HG02588 (cell line): Measurements from ENCODE around the gene SDC1.
"Not testable (repeated sequence)": the region's sequence is repeated elsewhere in the genome, so short reads cannot be mapped to it uniquely, and the experiment has no call there.

ENCODE experiments used
- ATAC-seq: cut with Tn5 transposase; IDR thresholded peaks from one replicate; pipeline ENCODE4 v1.9.1; 2021; ENCODE audit warnings: mild to moderate bottlenecking, moderate library complexity; ENCODE audit not compliant: unreplicated experiment

Gene SDC1, protein sequence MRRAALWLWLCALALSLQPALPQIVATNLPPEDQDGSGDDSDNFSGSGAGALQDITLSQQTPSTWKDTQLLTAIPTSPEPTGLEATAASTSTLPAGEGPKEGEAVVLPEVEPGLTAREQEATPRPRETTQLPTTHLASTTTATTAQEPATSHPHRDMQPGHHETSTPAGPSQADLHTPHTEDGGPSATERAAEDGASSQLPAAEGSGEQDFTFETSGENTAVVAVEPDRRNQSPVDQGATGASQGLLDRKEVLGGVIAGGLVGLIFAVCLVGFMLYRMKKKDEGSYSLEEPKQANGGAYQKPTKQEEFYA

DNA sequence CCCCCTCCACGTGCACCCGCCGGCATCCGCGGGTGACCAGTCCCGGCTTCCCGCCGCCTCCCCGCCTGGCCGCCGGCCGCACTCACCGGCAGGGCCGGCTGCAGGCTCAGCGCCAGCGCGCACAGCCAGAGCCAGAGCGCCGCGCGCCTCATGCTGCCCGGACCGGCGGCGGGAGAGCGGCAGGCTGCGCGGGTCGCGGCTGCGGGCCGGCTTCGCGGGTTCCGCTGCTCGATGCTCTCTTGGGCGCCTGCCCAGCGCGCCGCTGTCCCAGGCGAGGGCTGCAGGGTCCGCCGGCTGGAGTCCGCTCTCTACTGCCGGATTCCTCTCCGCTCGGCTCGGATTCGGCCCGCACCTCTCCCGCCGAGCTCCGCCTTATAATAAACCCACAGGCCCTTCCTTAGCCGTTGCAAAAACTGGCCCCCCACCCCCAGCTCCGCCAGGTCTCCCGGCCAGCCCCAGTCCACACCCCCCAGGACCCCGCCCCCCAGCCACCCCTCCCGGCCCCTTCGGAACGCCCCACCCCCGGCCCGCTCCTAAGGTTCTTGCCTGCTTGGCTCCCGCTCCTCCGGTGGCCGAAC, at the start of gene SDC1:
SDC1 (minus strand) TSS at position 415 of the 578 bp plus-strand sequence; CDS start at position 152, 263 bp downstream.
- peak; percentile 30 for ATAC-seq

GRCh38 chr2:20273042-20273441, 48.1 kb upstream of the SDC1 start:
- no peak for ATAC-seq

- not testable (repeated sequence) for ATAC-seq
Observed at GRCh38 chr2:20268317-20268716, 43.4 kb upstream of the SDC1 start.

- ATAC-seq = no peak
Observed at GRCh38 chr2:20267529-20267928, 42.6 kb upstream of the SDC1 start.

DNA sequence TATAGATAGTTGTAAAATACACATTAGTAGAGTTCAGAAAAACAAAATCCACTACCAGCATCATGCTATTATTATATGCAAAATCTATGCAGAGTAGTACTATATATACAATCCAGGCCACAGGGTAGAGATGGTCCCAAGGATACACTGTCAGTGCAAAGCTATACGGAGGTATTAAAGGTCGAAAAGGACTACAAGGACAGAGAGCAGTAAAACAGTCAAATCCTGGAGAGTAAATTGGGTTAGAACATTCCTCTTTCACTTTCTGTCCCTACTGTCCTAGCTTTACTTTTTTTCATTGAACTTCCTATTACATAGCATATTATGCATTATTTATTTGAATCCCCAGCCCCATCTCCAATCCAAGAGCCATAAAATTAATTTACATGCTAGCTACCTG, 39.7 kb upstream of the SDC1 start:
- no peak for ATAC-seq

- no peak for ATAC-seq
Observed at GRCh38 chr2:20257411-20257810, 32.5 kb upstream of the SDC1 start.

GRCh38 chr2:20254731-20255130, 29.8 kb upstream of the SDC1 start:
- no peak for ATAC-seq

DNA sequence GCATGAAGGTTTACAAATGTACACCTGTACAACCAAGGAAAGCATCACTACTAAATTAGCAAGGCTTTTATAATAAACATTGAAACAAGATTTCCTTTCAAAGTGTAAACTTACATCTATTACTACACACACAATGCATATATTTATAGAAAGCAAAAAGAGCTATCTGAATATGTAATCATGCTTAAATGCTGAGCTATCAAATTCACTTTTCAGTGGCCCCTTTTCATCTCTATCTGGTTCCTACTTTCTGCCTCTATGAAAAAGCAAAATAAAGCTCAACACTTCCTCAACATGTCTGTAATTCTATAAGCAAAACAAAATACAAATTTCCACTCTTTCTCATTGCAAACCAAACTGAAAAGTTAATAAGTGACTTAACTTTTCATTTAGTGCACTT, 25.5 kb upstream of the SDC1 start:
- ATAC-seq = no peak

GRCh38 chr2:20249170-20249569, 24.2 kb upstream of the SDC1 start:
- ATAC-seq = no peak

- no peak for ATAC-seq
Observed at GRCh38 chr2:20247084-20247483, 22.2 kb upstream of the SDC1 start.

- not testable (repeated sequence) for ATAC-seq
Observed at GRCh38 chr2:20243637-20244036, 18.7 kb upstream of the SDC1 start.

- ATAC-seq = no peak
Observed at GRCh38 chr2:20242727-20243377, 17.9 kb upstream of the SDC1 start.

- no peak for ATAC-seq
Observed at GRCh38 chr2:20241973-20242726, 17.2 kb upstream of the SDC1 start.

DNA sequence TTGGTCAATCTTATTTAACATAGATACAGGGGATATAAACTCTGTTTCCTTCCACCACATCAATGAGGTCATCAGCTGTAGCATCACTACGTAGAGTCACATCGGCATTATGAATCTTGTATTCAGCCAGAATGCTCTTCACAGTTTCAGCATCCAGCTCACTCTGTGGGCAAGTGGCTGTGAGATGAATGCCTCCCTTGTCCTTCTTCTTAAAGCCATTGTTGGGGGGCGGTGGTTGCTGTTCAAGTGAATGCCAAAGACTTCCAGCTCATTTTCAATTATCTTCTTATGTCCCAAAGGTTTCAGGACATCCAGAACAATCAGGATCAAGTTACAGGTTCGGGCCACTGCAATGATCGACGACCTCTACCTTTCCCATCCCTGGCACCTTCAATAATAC, 15.4 kb upstream of the SDC1 start:
- ATAC-seq = not testable (repeated sequence)

- ATAC-seq = no peak
Observed at GRCh38 chr2:20236496-20236895, 11.6 kb upstream of the SDC1 start.

DNA sequence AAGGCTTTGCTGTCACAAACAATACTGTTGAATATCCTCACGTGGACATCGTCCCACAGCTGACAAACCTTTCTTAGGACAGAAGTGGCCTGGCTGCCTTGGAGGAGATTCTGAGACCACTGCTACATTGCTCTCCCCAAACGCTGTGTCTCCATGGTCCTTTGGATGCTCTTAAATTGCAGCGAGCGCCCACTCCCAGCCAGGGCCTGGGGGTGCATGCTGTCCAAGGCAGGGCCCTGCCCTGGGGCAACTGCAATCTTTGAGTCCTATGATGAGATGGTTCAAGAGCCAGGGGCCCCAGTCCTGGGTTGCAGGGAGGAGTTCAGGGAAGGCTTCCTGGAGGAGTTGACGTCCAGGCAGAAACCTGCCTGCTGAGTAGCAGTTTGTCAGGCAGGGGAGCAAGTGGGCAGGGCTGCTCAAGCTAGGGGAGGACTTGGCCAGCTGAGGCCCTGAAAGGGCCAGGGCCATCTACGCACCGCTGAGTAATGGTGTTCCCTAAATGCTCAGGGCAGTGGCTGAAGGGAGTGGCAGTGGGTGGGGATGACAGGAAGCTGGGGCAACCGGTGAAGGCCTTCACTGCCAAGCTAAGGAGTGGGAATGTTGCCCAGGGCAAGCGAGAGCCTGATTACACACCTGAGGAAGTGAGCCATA, 10.8 kb upstream of the SDC1 start:
- no peak for ATAC-seq

GRCh38 chr2:20234597-20234996, 9.7 kb upstream of the SDC1 start:
- ATAC-seq = not testable (repeated sequence)

GRCh38 chr2:20232837-20233207, 7.9 kb upstream of the SDC1 start:
- ATAC-seq = no peak

GRCh38 chr2:20231598-20232026, 6.7 kb upstream of the SDC1 start:
- no peak for ATAC-seq

DNA sequence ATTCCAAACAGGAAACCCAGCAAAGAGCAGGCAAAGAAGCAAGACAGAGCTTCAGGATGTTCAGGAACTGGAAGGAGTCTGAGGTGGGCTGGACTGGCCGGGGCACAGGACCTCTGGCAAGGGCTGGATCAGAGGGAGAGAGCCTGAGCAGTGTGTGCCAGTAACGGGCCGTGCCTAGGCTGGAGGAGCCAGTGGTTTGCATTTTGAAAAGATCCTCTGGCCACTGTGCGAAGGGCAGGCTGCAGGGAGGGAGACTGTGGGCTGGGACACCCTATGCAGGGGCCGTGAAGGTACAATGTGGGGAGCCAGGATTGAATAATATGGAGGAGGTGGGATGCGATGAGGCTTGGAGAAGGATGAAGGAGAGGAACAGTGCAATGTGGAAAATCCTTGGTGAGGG, 6.2 kb upstream of the SDC1 start:
- no peak for ATAC-seq

- no peak for ATAC-seq
Observed at GRCh38 chr2:20230114-20230425, 5.1 kb upstream of the SDC1 start.
